Measurements from ENCODE around the gene MBTPS1. TPM values are rescaled to one million over a fixed set of nuclear protein-coding genes. Genes with fewer than 3 reads are reported as not detected.

Gene MBTPS1
- polyA plus RNA-seq, 1 donor from 2014 or later, result 66.9 TPM

DNA sequence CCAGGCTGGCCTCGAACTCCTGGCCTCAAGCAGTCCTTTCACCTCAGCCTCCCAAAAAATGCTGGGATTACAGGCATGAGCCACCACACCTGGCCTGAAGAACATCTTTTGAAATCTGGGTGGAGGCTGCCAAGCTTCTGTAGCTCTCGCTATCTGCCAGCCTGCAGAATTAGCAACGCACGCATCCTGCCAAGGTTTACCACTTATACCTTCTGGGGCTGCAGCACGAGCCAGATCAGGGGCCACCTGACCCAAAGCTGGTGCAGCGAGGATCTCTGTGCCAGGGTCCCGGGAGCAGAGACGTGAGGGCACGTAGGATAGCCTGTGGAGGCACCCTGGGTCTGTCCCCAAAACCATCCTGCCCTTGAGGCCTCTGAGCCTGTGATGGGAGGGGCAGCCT, 96.4 kb downstream of the MBTPS1 start:
- Histone ChIP-seq H3K36me3 (ENCODE audit: insufficient read depth, low read length) (no peaks in the 10 kb centered on the region), H3K9ac (ENCODE audit: low read length) (no peak overlapping the region), H3K4me3 (ENCODE audit: low read length) (no peak overlapping the region), H3K9me3 (ENCODE audit: low read length) (no peaks in the 10 kb centered on the region), H3K79me2 (replicated peaks; ENCODE audit: insufficient read depth, low read length) (no peaks in the 10 kb centered on the region), H3K9me2 (ENCODE audit: insufficient read depth, low read length) (no peaks in the 10 kb centered on the region), H3K27me3 (ENCODE audit: insufficient read depth, low read depth, low read length) (no peaks in the 10 kb centered on the region), H3K27ac (ENCODE audit: low read length) (no peak overlapping the region), H4K20me1 (ENCODE audit: insufficient read depth) (no peaks in the 10 kb centered on the region), H3K4me2 (ENCODE audit: low read length) (no peak overlapping the region), H3F3A (ENCODE audit: insufficient read depth, low read length, poor library complexity, severe bottlenecking) (no peaks in the 10 kb centered on the region), H2AFZ (ENCODE audit: low read depth, low read length) (no peak overlapping the region)
- TF ChIP-seq, protein P1, sequence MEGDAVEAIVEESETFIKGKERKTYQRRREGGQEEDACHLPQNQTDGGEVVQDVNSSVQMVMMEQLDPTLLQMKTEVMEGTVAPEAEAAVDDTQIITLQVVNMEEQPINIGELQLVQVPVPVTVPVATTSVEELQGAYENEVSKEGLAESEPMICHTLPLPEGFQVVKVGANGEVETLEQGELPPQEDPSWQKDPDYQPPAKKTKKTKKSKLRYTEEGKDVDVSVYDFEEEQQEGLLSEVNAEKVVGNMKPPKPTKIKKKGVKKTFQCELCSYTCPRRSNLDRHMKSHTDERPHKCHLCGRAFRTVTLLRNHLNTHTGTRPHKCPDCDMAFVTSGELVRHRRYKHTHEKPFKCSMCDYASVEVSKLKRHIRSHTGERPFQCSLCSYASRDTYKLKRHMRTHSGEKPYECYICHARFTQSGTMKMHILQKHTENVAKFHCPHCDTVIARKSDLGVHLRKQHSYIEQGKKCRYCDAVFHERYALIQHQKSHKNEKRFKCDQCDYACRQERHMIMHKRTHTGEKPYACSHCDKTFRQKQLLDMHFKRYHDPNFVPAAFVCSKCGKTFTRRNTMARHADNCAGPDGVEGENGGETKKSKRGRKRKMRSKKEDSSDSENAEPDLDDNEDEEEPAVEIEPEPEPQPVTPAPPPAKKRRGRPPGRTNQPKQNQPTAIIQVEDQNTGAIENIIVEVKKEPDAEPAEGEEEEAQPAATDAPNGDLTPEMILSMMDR (IDR thresholded peaks at IDR 0.05; ENCODE audit: poor library complexity, severe bottlenecking), result no peak
- TF ChIP-seq EP300 (conservative IDR thresholded peaks at IDR 0.05; ENCODE audit: poor library complexity, severe bottlenecking) (no peak), SMC3 (conservative IDR thresholded peaks at IDR 0.05; ENCODE audit: poor library complexity) (no peak)
- TF ChIP-seq, protein P2, sequence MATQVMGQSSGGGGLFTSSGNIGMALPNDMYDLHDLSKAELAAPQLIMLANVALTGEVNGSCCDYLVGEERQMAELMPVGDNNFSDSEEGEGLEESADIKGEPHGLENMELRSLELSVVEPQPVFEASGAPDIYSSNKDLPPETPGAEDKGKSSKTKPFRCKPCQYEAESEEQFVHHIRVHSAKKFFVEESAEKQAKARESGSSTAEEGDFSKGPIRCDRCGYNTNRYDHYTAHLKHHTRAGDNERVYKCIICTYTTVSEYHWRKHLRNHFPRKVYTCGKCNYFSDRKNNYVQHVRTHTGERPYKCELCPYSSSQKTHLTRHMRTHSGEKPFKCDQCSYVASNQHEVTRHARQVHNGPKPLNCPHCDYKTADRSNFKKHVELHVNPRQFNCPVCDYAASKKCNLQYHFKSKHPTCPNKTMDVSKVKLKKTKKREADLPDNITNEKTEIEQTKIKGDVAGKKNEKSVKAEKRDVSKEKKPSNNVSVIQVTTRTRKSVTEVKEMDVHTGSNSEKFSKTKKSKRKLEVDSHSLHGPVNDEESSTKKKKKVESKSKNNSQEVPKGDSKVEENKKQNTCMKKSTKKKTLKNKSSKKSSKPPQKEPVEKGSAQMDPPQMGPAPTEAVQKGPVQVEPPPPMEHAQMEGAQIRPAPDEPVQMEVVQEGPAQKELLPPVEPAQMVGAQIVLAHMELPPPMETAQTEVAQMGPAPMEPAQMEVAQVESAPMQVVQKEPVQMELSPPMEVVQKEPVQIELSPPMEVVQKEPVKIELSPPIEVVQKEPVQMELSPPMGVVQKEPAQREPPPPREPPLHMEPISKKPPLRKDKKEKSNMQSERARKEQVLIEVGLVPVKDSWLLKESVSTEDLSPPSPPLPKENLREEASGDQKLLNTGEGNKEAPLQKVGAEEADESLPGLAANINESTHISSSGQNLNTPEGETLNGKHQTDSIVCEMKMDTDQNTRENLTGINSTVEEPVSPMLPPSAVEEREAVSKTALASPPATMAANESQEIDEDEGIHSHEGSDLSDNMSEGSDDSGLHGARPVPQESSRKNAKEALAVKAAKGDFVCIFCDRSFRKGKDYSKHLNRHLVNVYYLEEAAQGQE (IDR thresholded peaks at IDR 0.05; ENCODE audit: borderline replicate concordance), result no peak

DNA sequence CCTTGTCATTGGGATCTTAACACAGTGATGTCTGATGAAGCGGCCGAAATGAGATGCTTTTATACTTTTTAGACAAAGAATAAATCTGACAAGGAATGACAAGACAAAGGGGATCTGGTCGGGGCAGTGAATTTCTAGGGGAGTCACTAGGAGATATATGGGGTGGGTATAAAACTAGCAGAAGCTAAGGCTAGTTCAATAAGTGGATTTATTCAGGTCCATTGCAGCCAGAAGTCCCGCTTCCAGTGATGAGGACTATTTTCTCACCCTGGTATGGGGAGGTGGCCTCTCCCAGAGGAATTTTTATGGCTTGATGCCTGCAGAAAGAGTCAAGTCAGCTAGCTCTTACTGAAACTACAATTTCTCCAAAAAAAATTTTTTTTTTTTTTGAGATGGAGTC, 98.0 kb downstream of the MBTPS1 start:
- no peaks in the 10 kb centered on the region for H3F3A ChIP-seq (ENCODE audit: insufficient read depth, low read length, poor library complexity, severe bottlenecking)
- no peak overlapping the region for H3K27ac ChIP-seq (ENCODE audit: low read length)
- H3K27me3 ChIP-seq (ENCODE audit: insufficient read depth, low read depth, low read length), result no peaks in the 10 kb centered on the region
- no peaks in the 10 kb centered on the region for H3K36me3 ChIP-seq (ENCODE audit: insufficient read depth, low read length)
- no peaks in the 10 kb centered on the region for H3K79me2 ChIP-seq (replicated peaks; ENCODE audit: insufficient read depth, low read length)
- no peak overlapping the region for H3K4me3 ChIP-seq (ENCODE audit: low read length)
- H3K9me3 ChIP-seq (ENCODE audit: low read length), result no peaks in the 10 kb centered on the region
- no peaks in the 10 kb centered on the region for H4K20me1 ChIP-seq (ENCODE audit: insufficient read depth)
- H3K9ac ChIP-seq (ENCODE audit: low read length), result no peak overlapping the region
- H3K9me2 ChIP-seq (ENCODE audit: insufficient read depth, low read length), result no peaks in the 10 kb centered on the region
- H2AFZ ChIP-seq (ENCODE audit: low read depth, low read length), result no peak overlapping the region
- TF ChIP-seq EZH2 (IDR thresholded peaks at IDR 0.05; ENCODE audit: borderline replicate concordance, insufficient read depth, low read length, poor library complexity, severe bottlenecking), result no peak
- TF ChIP-seq SMC3 (conservative IDR thresholded peaks at IDR 0.05; ENCODE audit: poor library complexity), result no peak
- TF ChIP-seq POLR2AphosphoS5 (IDR thresholded peaks at IDR 0.05), result no peak
- TF ChIP-seq TAF1 (IDR thresholded peaks at IDR 0.05; ENCODE audit: low read depth), result no peak
- no peak for TF ChIP-seq RAD21 (conservative IDR thresholded peaks at IDR 0.05)
- TF ChIP-seq, protein P1 (IDR thresholded peaks at IDR 0.05; ENCODE audit: poor library complexity, severe bottlenecking), result no peak
- no peak for TF ChIP-seq EP300 (conservative IDR thresholded peaks at IDR 0.05; ENCODE audit: poor library complexity, severe bottlenecking)
- TF ChIP-seq, protein P2 (IDR thresholded peaks at IDR 0.05; ENCODE audit: borderline replicate concordance), result no peak
- no peak for TF ChIP-seq MXI1 (conservative IDR thresholded peaks at IDR 0.05; ENCODE audit: poor library complexity, severe bottlenecking)
- no peak overlapping the region for H3K4me2 ChIP-seq (ENCODE audit: low read length)

All from neural cell (in vitro differentiated cells).